Measurements from ENCODE around the gene AASDH. TPM values are rescaled to one million over a fixed set of nuclear protein-coding genes. Genes with fewer than 3 reads are reported as not detected.

Gene AASDH
- total and polyA plus RNA-seq, 2 of the 13 experiments (the other 11 are each of a cell fraction or from before 2014, with no cell fraction given) = 12.6 to 14.1 TPM

DNA sequence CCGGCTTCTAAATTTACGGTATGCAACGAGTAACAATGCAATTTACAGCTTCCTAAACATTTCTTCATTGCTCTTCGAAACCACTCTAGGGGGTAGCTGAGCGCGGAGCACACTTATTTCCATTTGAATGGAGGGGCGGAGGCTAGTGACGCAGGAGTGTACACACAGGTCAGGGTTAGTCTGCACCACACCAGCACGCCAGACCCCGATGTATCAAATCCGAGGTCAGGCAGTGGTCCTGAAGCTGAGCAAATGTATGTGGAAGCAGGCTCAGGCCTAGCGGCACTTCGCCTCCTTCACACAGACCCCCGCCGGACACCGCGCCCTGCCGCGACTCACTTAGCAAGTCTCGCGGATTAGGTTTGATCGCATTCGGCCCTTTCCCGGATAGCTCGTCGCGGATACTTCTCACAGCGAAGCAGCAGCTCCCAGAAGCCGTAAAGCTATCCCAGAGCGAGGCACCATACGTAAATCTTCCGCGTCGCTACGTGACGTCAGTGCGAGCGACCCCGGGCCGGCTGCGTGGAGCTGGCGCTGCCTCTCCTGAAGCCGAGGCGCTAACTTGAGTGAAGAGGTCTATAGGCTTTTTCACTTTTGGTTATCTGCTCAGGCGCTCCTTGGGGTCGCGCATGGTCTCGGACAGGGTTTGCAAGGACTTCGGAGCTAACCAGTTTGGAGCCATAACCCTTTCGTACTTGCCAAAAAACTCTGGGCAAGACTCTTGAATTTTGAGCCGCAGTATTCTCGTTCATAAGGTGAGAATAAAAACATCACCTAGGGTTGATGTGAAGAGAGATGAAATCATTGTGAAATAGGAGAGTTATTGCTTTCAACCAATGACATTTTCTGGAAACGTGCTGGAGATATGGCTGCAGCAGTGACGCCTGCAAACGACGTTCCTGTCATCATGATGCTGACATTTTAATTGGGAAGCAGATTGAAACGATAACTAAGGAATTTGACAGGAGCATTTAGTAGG, at the start of gene AASDH (continued):
- TF ChIP-seq CEBPB (IDR thresholded peaks at IDR 0.05; ENCODE audit: borderline replicate concordance, low read depth, low read length) (peak; percentile 27; the same call in 1 of the 2 replicates), IRX3 (CRISPR knock-in tag; IDR thresholded peaks at IDR 0.05; ENCODE audit: borderline replicate concordance, low read depth) (no peak), KMT2B (CRISPR knock-in tag; IDR thresholded peaks at IDR 0.05) (peak; percentile 100), RAD51 (IDR thresholded peaks at IDR 0.05; ENCODE audit: borderline replicate concordance) (no peak), ZNF562 (CRISPR knock-in tag; IDR thresholded peaks at IDR 0.05; ENCODE audit: borderline replicate concordance) (no peak), ZNF777 (CRISPR knock-in tag; IDR thresholded peaks at IDR 0.05) (peak; percentile 63; the same call in 1 of the 2 replicates), SIN3A (IDR thresholded peaks at IDR 0.05; ENCODE audit: borderline replicate concordance, low read depth, low read length) (peak; percentile 82), HNF4G (IDR thresholded peaks at IDR 0.05; ENCODE audit: borderline replicate concordance, low read depth, low read length) (no peak), HNF4G (CRISPR knock-in tag; IDR thresholded peaks at IDR 0.05; ENCODE audit: borderline replicate concordance, low read depth) (0 out of 2 replicates have a peak, but pooled peaks have one; percentile 30), KLF12 (CRISPR knock-in tag; IDR thresholded peaks at IDR 0.05; ENCODE audit: borderline replicate concordance) (no peak), KDM2A (CRISPR knock-in tag; IDR thresholded peaks at IDR 0.05; ENCODE audit: borderline replicate concordance, low read depth) (peak; percentile 98), SRF (IDR thresholded peaks at IDR 0.05; ENCODE audit: low read depth, low read length) (peak; percentile 83), ZNF775 (CRISPR knock-in tag; IDR thresholded peaks at IDR 0.05; ENCODE audit: borderline replicate concordance) (0 out of 2 replicates have a peak, but pooled peaks have one; percentile 82), ZNF331 (CRISPR knock-in tag; IDR thresholded peaks at IDR 0.05) (peak; percentile 78)
- TF ChIP-seq, protein P1, sequence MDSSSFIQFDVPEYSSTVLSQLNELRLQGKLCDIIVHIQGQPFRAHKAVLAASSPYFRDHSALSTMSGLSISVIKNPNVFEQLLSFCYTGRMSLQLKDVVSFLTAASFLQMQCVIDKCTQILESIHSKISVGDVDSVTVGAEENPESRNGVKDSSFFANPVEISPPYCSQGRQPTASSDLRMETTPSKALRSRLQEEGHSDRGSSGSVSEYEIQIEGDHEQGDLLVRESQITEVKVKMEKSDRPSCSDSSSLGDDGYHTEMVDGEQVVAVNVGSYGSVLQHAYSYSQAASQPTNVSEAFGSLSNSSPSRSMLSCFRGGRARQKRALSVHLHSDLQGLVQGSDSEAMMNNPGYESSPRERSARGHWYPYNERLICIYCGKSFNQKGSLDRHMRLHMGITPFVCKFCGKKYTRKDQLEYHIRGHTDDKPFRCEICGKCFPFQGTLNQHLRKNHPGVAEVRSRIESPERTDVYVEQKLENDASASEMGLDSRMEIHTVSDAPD (CRISPR knock-in tag; IDR thresholded peaks at IDR 0.05) = no peak
- TF ChIP-seq, protein P2, sequence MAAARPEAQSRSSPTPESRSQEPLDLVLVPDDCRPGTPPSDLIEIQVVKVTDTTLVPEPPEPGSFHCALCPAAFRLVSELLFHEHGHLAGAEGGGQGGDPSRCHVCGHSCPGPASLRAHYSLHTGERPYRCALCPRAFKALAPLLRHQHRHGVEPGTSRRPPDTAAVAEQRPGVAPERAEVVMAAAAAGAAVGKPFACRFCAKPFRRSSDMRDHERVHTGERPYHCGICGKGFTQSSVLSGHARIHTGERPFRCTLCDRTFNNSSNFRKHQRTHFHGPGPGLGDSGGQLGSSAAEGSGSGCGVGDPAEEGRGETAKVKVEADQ (CRISPR knock-in tag; IDR thresholded peaks at IDR 0.05; ENCODE audit: borderline replicate concordance) = 0 out of 2 replicates have a peak, but pooled peaks have one; percentile 76
- TF ChIP-seq, protein P3, sequence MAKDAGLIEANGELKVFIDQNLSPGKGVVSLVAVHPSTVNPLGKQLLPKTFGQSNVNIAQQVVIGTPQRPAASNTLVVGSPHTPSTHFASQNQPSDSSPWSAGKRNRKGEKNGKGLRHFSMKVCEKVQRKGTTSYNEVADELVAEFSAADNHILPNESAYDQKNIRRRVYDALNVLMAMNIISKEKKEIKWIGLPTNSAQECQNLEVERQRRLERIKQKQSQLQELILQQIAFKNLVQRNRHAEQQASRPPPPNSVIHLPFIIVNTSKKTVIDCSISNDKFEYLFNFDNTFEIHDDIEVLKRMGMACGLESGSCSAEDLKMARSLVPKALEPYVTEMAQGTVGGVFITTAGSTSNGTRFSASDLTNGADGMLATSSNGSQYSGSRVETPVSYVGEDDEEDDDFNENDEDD (CRISPR knock-in tag; IDR thresholded peaks at IDR 0.05; ENCODE audit: borderline replicate concordance) = peak; percentile 31; the same call in 1 of the 2 replicates
- TF ChIP-seq, protein P4, sequence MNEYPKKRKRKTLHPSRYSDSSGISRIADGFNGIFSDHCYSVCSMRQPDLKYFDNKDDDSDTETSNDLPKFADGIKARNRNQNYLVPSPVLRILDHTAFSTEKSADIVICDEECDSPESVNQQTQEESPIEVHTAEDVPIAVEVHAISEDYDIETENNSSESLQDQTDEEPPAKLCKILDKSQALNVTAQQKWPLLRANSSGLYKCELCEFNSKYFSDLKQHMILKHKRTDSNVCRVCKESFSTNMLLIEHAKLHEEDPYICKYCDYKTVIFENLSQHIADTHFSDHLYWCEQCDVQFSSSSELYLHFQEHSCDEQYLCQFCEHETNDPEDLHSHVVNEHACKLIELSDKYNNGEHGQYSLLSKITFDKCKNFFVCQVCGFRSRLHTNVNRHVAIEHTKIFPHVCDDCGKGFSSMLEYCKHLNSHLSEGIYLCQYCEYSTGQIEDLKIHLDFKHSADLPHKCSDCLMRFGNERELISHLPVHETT (CRISPR knock-in tag; conservative IDR thresholded peaks at IDR 0.05) = no peak
- TF ChIP-seq, protein P5, sequence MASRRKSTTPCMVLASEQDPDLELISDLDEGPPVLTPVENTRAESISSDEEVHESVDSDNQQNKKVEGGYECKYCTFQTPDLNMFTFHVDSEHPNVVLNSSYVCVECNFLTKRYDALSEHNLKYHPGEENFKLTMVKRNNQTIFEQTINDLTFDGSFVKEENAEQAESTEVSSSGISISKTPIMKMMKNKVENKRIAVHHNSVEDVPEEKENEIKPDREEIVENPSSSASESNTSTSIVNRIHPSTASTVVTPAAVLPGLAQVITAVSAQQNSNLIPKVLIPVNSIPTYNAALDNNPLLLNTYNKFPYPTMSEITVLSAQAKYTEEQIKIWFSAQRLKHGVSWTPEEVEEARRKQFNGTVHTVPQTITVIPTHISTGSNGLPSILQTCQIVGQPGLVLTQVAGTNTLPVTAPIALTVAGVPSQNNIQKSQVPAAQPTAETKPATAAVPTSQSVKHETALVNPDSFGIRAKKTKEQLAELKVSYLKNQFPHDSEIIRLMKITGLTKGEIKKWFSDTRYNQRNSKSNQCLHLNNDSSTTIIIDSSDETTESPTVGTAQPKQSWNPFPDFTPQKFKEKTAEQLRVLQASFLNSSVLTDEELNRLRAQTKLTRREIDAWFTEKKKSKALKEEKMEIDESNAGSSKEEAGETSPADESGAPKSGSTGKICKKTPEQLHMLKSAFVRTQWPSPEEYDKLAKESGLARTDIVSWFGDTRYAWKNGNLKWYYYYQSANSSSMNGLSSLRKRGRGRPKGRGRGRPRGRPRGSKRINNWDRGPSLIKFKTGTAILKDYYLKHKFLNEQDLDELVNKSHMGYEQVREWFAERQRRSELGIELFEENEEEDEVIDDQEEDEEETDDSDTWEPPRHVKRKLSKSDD (CRISPR knock-in tag; IDR thresholded peaks at IDR 0.05; ENCODE audit: low read depth) = peak; percentile 80

All from HepG2 (cell line).